HG02981 (cell line): ENCODE data around the gene ZNF492.
"Not testable (repeated sequence)": the region's sequence is repeated elsewhere in the genome, so short reads cannot be mapped to it uniquely, and the experiment has no call there.

Experiments used
- ATAC-seq: cut with Tn5 transposase; IDR thresholded peaks from one replicate; pipeline ENCODE4 v1.9.1; 2021; ENCODE audit warnings: mild to moderate bottlenecking, moderate library complexity; ENCODE audit not compliant: unreplicated experiment

ZNF492 gene

GRCh38 chr19:22617181-22617580, 16.9 kb upstream of the ZNF492 start:
- ATAC-seq = not testable (repeated sequence)

DNA sequence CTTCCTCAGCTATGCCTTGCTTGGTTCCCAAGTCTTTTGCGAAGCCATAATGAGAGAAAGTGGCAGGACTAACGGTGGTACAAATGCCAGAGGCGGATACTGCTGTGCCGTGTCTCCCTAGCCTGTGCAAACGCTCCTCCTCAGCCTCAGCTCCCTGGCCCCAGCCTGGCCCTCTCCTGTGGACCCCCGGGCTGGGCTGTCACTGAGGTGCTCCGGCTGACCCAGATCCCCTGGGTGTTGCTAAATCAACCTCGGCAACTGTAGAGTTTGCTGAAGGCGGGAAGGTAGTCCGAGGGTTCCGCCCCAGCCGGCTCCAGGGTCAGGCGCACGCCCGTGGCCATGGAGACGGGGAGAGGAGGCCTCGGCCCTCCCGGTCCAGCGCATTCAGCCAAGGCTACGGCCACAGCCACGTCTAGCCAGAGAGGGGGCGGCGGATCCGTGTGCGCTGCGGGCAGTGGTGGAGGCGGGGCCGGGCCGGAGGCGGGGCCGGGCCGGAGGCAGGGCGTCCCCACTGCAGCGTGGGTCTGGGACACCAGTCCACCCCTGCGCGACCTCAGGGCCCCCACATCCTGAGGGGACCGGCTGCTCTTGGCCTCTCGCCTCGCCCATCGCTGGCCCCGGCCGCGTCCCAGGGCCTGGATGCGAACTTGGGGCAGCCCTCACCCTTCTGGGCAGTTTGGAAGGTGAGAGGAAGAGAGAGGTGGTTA, 16.4 kb upstream of the ZNF492 start:
- ATAC-seq = no peak

- ATAC-seq = no peak
These were observed 14.8 kb upstream of the ZNF492 start for GRCh38 chr19:22619371-22619770.

DNA sequence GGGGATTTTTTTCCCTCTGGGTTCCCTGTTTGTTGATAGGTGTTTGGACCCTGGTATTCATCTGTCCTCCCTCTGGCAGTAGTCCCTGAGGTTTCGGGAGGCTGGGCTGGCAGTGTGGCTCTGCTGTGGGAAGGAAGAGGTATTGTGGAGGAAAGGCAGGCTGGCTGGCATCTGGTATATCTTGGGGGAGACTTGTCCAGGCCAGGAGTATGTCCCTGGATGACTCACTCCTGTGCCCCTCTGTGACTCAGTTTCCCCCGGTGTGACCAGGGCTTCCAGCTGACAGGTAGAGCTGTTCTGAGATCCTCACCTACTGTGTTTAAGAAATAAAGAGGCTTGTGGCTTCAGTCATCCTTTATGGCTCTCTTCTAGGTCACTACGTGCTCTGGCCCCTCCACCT, 14.2 kb upstream of the ZNF492 start:
- no peak for ATAC-seq

- ATAC-seq = no peak
These were observed 13.7 kb upstream of the ZNF492 start for GRCh38 chr19:22620401-22620800.

DNA sequence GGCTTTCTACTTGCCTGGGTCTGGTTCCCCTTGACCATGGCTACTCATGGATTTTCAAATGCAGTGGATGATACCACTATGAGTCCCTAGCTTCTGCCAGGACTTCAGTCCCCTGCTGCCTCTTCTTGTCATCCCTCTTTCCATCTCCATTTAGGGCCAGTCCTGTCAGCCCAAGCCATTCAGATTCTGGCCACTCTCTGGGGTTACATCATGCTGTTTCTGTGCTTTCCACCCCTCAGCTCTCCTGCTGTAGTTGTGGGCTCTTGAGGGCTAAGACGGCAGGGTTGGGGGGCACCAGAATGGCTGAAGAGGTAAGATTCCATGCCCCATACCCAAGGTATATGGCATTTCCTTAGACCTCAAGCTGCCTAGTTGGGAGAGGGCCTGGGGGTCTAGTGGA, 13.2 kb upstream of the ZNF492 start:
- no peak for ATAC-seq

DNA sequence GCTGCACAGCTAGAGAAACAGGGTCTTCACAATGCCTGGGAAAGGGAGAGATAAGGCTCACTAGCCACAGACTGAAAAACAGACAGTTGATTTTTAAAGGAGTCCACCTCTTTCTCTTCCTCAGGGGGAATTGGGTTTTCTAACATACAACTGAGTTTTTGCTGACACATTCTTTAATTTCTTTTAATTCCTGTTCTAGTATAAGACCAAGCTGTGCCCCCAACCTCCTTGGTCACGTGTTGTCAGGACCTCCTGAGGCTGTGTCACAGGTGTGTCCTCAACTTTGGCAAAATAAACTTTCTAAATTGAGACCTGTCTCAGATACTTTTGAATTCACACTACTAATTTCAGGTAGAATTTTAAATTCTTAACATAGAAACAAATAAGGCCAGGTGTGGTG, 12.1 kb upstream of the ZNF492 start:
- ATAC-seq = no peak

GRCh38 chr19:22622901-22623840, 11.0 kb upstream of the ZNF492 start:
- no peak for ATAC-seq

- no peak for ATAC-seq
These were observed 10.3 kb upstream of the ZNF492 start for GRCh38 chr19:22623841-22624221.

DNA sequence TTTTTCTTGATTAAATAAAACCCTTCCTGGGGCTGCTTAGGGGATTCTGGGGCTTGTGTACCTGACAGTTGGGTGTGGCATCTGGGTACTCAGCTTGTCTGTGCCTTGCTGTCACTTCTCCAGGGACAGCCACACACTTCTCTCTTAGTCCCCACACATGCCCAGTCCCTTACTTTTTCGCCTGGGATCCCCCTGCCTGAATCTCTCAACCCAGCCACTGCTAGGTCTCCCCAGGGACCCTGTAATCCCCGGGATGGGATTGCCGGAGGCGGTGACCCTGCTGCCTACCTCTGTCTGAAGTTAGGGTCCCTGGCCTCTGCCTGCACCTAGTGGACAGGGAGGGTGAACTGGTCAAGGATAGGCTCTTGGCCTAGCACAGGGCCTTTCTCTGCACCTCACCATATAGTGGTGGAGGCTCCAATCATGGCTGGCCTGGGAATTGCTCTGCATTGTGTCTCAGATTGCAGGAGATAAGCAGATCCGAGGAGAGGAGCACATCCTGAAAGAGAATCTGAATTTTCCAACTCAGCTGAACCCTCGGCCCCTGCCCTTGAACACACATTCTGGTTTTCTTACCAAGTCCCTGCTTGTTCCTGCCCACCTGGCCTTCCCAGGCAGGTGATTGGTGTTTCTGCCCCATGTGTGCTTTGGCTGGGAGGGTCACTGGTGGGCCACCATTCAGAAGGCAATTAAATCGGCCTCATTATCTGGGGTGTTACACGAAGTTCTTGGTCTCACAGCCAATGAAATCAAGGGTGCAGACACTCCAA, 8.7 kb upstream of the ZNF492 start:
- no peak for ATAC-seq

GRCh38 chr19:22627526-22627925, 6.6 kb upstream of the ZNF492 start:
- no peak for ATAC-seq

GRCh38 chr19:22628401-22628800, 5.7 kb upstream of the ZNF492 start:
- ATAC-seq = no peak

DNA sequence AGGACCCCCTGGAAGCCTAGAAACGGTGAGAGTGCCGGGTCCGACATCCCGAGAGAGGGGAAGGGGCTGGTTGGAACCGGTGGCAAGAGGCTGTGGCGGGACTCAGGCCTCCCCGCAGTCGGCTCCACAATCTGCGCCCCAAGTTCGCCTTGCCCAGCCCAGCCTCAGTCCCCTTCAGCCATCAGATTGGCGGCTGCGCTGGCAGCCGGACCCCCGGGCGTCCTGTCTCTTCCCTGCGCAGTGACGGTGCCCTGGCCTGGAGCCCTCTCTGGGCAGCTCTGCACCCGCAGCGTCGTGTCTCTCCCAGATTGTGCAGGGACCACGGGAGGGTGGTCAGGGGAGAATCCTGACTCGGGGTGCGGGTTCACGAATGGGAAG, 315 bp downstream of the ZNF492 start:
- ATAC-seq = no peak

- ATAC-seq = not testable (repeated sequence)
These were observed 51.4 kb downstream of the ZNF492 start for GRCh38 chr19:22685493-22685892.

- not testable (repeated sequence) for ATAC-seq
These were observed 68.5 kb downstream of the ZNF492 start for GRCh38 chr19:22702661-22703060.

- not testable (repeated sequence) for ATAC-seq
These were observed 69.0 kb downstream of the ZNF492 start for GRCh38 chr19:22703096-22703495.

DNA sequence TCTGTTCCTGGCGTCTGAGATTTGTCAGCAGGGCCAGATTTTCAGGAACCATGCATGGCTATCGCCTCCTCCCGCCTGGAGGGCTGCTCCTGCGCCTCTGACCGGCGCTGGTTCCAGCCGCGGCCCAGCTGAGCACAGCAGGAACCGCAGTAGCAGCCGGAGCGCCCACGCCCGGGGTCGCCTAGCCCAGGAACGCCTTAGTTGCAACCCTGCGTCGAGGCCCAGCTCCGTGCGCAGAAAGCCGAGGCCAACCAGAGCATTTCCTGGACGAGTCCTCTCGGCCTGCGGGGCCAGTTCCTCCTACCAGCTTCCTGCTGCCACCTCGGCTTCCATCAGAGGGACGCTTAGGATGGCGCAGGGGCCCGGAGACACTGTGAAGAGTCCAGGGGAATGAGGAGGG, 74.9 kb downstream of the ZNF492 start:
- no peak for ATAC-seq
